Esophagus (tissue), 2 donors: ENCODE data around the gene TMEM61. TPM values are rescaled to one million over a fixed set of nuclear protein-coding genes. Genes with fewer than 3 reads are reported as not detected.

Experiments used
- H3K27ac ChIP-seq, 2 donors: one replicate each; pipeline ENCODE4 v1.5.1; 2013; ENCODE audit warnings: low read depth in 2 of 2, mild to moderate bottlenecking in 2 of 2, inconsistent platforms in 1 of 2, low read length in 1 of 2, moderate library complexity in 1 of 2
- H3K27me3 ChIP-seq, 2 donors: one replicate each; pipeline ENCODE4 v1.6.1; 2013; ENCODE audit warnings: low read length in 2 of 2, control low read depth in 1 of 2, mild to moderate bottlenecking in 1 of 2; ENCODE audit not compliant: insufficient read depth in 2 of 2, control insufficient read depth in 1 of 2
- H3K36me3 ChIP-seq, 2 donors: one replicate each; pipeline ENCODE4 v1.6.1; 2013; ENCODE audit warnings: low read length in 1 of 2; ENCODE audit not compliant: control insufficient read depth in 2 of 2, insufficient read depth in 2 of 2
- H3K4me1 ChIP-seq, 2 donors: one replicate each; pipeline ENCODE4 v1.6.1; 2013; ENCODE audit warnings: low read length in 1 of 2; ENCODE audit not compliant: control insufficient read depth in 2 of 2, insufficient read depth in 2 of 2
- H3K4me3 ChIP-seq, 2 donors: one replicate each; pipeline ENCODE4 v1.5.1; 2013; ENCODE audit warnings: low read length in 2 of 2, mild to moderate bottlenecking in 2 of 2, low read depth in 1 of 2, moderate library complexity in 1 of 2
- H3K9me3 ChIP-seq, 2 donors: one replicate each; pipeline ENCODE4 v1.6.1; 2013; ENCODE audit warnings: mild to moderate bottlenecking in 2 of 2, low read depth in 1 of 2, low read length in 1 of 2, moderate library complexity in 1 of 2; ENCODE audit not compliant: control insufficient read depth in 2 of 2, insufficient read depth in 1 of 2
- WGBS, 2 donors: extraction: QIAGEN DNeasy Blood & Tissue Kit; methylation state at CpG; one replicate each; pipeline ENCODE4 v1.1.7; 2013; 5-methylcytosine and 5-hydroxymethylcytosine counted together
- polyA plus RNA-seq, 2 donors: library from polyadenylated mRNA; stranded (reverse); fragments of 200-250 nt; gene quantifications; one replicate each; pipeline ENCODE4 v1.2.3, GENCODE V29; 2013
- donor health status: healthy with polysubstance abuse.
- donor health status: Bipolar disorder and iron deficiency.

The TMEM61 gene
- polyA plus RNA-seq, 2 donors = 0.84 to 1.2 TPM

DNA sequence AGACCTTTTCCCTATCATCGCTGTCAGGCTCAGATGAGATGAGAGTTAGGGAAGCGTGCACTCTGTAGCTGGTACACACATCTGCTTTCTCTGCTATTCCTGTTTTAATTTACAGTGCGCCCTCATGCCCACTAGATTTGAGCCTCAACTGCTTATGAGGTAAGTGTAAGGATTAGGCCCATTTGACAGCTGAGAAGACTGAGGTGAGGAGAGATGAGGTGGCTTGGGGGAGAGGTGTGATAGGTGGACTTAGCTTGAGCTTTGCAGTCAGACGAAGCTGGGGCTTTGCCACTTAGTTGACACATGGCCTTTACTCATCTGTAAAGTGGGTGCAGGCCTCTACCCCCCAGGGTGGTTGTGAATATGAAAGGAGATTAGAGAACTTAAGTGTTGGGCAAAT, 8.5 kb downstream of the TMEM61 start:
- H3K4me1 ChIP-seq = no peaks in the 10 kb centered on the region
- WGBS, 2 donors = 94 to 96% methylated on average over 4 of the region's 4 CpGs
- no peak overlapping the region for H3K27ac ChIP-seq
- no peaks in the 10 kb centered on the region for H3K9me3 ChIP-seq
- no peaks in the 10 kb centered on the region for H3K27me3 ChIP-seq
- no peak overlapping the region for H3K4me3 ChIP-seq
- no peaks in the 10 kb centered on the region for H3K36me3 ChIP-seq

DNA sequence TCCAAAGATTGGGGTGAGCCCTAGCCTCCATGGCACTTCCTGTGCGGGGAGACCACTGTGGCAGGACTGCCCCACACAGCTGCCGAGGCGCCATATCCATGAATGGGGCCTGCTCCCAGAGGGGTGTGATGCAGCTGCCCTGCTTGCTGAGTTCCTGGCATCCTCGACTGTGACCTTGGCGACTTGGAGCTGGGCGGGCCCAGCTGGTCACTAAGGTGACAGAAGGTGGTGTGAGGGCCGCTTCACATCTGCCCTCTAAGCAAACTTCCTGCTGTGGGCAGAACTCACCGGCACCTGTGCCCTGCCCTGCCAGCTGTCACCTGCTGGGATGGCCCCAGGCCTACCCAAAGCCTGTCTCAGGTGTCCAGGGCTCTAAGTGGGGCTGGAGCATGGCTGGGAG, 9.0 kb downstream of the TMEM61 start:
- Histone ChIP-seq H3K27me3 (no peaks in the 10 kb centered on the region), H3K9me3 (no peaks in the 10 kb centered on the region), H3K4me3 (no peak overlapping the region), H3K27ac (no peak overlapping the region), H3K4me1 (no peaks in the 10 kb centered on the region), H3K36me3 (no peaks in the 10 kb centered on the region)
- 66 to 85% methylated on average over 8 of the region's 8 CpGs for WGBS, 2 donors

DNA sequence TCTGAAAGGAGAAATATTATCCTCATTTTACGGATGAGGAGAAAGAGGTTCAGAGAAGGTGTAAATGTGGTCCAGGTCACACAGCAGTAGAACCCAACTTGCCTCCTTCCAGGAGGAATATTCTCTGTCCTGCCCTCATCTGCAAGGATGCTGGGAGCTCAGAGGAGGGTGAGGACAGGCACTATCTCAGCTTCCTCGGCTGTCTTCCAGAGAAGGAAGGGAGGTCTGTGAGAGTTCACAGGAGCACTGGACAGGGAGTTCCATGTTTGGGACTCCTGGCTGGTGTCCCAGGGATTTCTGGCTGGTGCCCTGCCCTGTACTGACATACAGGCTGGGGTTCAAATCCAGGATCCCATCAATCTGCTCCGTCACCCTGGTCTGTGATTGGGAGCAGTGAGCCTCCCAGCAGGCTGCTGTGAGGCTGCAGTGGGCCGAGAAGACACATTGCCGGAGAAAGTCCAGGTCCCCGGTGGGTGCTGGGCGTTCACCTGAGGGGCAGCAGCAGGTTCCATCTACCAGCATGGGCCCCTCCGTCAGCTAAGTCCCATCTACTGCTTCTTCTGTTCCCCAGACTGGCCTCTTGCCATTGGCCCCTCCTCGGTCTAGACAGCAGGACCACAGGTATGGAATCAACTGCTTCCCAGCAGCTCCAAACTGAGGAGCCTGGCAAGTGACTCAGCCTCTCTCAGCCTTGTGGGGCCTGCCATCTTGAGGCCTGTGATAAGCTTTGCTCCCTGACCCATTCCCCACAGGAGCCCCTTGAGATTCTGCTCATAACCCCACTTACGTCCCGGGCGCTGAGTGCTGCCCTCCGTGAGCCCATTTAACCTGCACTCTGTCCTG, 9.8 kb downstream of the TMEM61 start:
- no peaks in the 10 kb centered on the region for H3K9me3 ChIP-seq
- no peaks in the 10 kb centered on the region for H3K36me3 ChIP-seq
- no peaks in the 10 kb centered on the region for H3K27me3 ChIP-seq
- no peaks in the 10 kb centered on the region for H3K4me1 ChIP-seq
- WGBS, 2 donors = 70 to 80% methylated on average over 12 to 13 of the region's 13 CpGs
- H3K27ac ChIP-seq = no peak overlapping the region
- H3K4me3 ChIP-seq = no peak overlapping the region

- no peak overlapping the region for H3K27ac ChIP-seq
- WGBS, 2 donors = 72 to 76% methylated on average over 4 of the region's 4 CpGs
Measured at GRCh38 chr1:54990916-54991315, 10.5 kb downstream of the TMEM61 start.

GRCh38 chr1:54991939-54992338, 11.5 kb downstream of the TMEM61 start:
- Histone ChIP-seq H3K9me3 (no peaks in the 10 kb centered on the region), H3K27ac (no peak overlapping the region), H3K36me3 (no peaks in the 10 kb centered on the region), H3K4me3 (no peak overlapping the region), H3K27me3 (no peaks in the 10 kb centered on the region), H3K4me1 (peaks cover 0 to 5% of the 10 kb centered on the region in 2 donors)
- 57 to 64% methylated on average over 12 of the region's 12 CpGs for WGBS, 2 donors

More at GRCh38 chr1:54990916-54991315, 10.5 kb downstream of the TMEM61 start:
- no peaks in the 10 kb centered on the region for H3K27me3 ChIP-seq
- no peaks in the 10 kb centered on the region for H3K4me1 ChIP-seq
- no peak overlapping the region for H3K4me3 ChIP-seq
- no peaks in the 10 kb centered on the region for H3K9me3 ChIP-seq
- H3K36me3 ChIP-seq = no peaks in the 10 kb centered on the region

DNA sequence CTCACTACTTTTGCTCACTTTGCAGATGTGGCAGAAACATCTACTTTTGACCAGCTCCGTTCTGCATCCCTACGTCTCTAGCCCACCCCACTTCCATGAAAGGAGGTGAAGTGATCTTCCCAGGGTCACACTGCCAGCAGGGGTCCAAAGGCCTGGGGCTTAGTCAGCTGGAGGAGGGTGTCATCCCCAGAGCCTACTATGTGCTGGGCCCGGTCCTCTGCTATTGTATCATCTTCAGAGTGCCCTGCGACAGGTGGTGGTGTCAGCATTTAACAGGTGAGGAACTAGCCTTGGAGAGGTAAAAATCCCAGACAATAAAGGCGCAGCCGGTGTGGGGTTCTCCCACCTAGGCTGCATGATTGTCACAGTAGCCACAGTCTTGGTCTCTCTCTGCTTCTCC, 12.7 kb downstream of the TMEM61 start:
- H3K4me3 ChIP-seq = no peak overlapping the region
- H3K36me3 ChIP-seq = no peaks in the 10 kb centered on the region
- H3K27ac ChIP-seq = no peak overlapping the region
- H3K4me1 ChIP-seq = peaks cover 0 to 6% of the 10 kb centered on the region in 2 donors
- WGBS, 2 donors = 89 to 93% methylated on average over 6 of the region's 6 CpGs
- no peaks in the 10 kb centered on the region for H3K9me3 ChIP-seq
- H3K27me3 ChIP-seq = peaks cover 0 to 3% of the 10 kb centered on the region in 2 donors

- WGBS, 2 donors = 65 to 78% methylated on average over 6 of the region's 6 CpGs
Measured at GRCh38 chr1:54994355-54994990, 14.0 kb downstream of the TMEM61 start.

GRCh38 chr1:54995013-54995760, 14.8 kb downstream of the TMEM61 start:
- 68 to 78% methylated on average over 12 of the region's 12 CpGs for WGBS, 2 donors
- H3K4me3 ChIP-seq = no peak overlapping the region
- no peak overlapping the region for H3K27ac ChIP-seq
- H3K4me1 ChIP-seq = peaks cover 0 to 6% of the 10 kb centered on the region in 2 donors
- H3K27me3 ChIP-seq = peaks cover 0 to 3% of the 10 kb centered on the region in 2 donors
- no peaks in the 10 kb centered on the region for H3K9me3 ChIP-seq
- no peaks in the 10 kb centered on the region for H3K36me3 ChIP-seq

More at GRCh38 chr1:54994355-54994990, 14.0 kb downstream of the TMEM61 start:
- Histone ChIP-seq H3K9me3 (no peaks in the 10 kb centered on the region), H3K27me3 (peaks cover 0 to 3% of the 10 kb centered on the region in 2 donors), H3K27ac (no peak overlapping the region), H3K4me1 (peaks cover 0 to 6% of the 10 kb centered on the region in 2 donors), H3K36me3 (no peaks in the 10 kb centered on the region), H3K4me3 (no peak overlapping the region)

GRCh38 chr1:54995835-54996234, 15.4 kb downstream of the TMEM61 start:
- no peak overlapping the region for H3K4me3 ChIP-seq
- no peaks in the 10 kb centered on the region for H3K36me3 ChIP-seq
- peaks cover 0 to 3% of the 10 kb centered on the region in 2 donors for H3K27me3 ChIP-seq
- no peak overlapping the region for H3K27ac ChIP-seq
- H3K4me1 ChIP-seq = peaks cover 0 to 6% of the 10 kb centered on the region in 2 donors
- H3K9me3 ChIP-seq = no peaks in the 10 kb centered on the region
- WGBS, 2 donors = 53 to 76% methylated on average over 5 to 9 of the region's 9 CpGs
